IMR-90 (cell line): ENCODE data around the gene ABITRAM. TPM values are rescaled to one million over a fixed set of nuclear protein-coding genes. Genes with fewer than 3 reads are reported as not detected.

Experiments used
- ATAC-seq: fragments of 200-7000 bp; cut with Tn5 transposase; 2 replicates; pipeline ENCODE4 v1.9.1; 2020; ENCODE audit warnings: low read depth, mild to moderate bottlenecking, moderate library complexity
- BruUV-seq: library from RNA; stranded (reverse); fragments of 400-500 nt; replicated peaks from 2 replicates; lab custom pipeline; 2021; lab: Mats Ljungman, UMichigan
- CTCF ChIA-PET: fragments of 300-600 bp; formaldehyde crosslinking; extraction: SDS; loops from one replicate; lab custom pipeline; 2021; ENCODE audit warnings: antibody characterized with exemption; lab: Yijun Ruan, JAX
- POLR2A ChIA-PET: fragments of 300-600 bp; sonication (Branson Sonifier 250); formaldehyde crosslinking; loops from one replicate; lab custom pipeline; 2022; ENCODE audit warnings: antibody characterized with exemption; ENCODE audit not compliant: unreplicated experiment; lab: Charles Lee
- DNase-seq: peaks from one replicate; pipeline ENCODE4 v3.0.0; 2013
- H2AFZ ChIP-seq: replicated peaks from 2 replicates; pipeline ENCODE3; 2013; ENCODE audit warnings: low read length, mild to moderate bottlenecking; ENCODE audit not compliant: poor library complexity
- H2AK5ac ChIP-seq: 2 replicates; pipeline ENCODE4 v1.6.1; 2013; ENCODE audit warnings: low read depth, low read length, inconsistent platforms
- H2AK9ac ChIP-seq: replicated peaks from 2 replicates; pipeline ENCODE3; 2013; ENCODE audit warnings: mild to moderate bottlenecking, low read depth, low read length, moderate library complexity; ENCODE audit not compliant: poor library complexity
- H2BK120ac ChIP-seq: 2 replicates; pipeline ENCODE4 v1.6.1; 2013; ENCODE audit warnings: low read depth, low read length, inconsistent platforms
- H2BK15ac ChIP-seq: 3 replicates; pipeline ENCODE4 v1.6.1; 2013; ENCODE audit warnings: low read depth, low read length, inconsistent platforms
- H2BK20ac ChIP-seq: 2 replicates; pipeline ENCODE4 v1.6.1; 2013; ENCODE audit warnings: low read depth, mild to moderate bottlenecking, inconsistent platforms, low read length, moderate library complexity
- H2BK5ac ChIP-seq: 2 replicates; pipeline ENCODE4 v1.6.1; 2013; ENCODE audit warnings: mild to moderate bottlenecking, low read depth, low read length, inconsistent platforms; ENCODE audit not compliant: poor library complexity, severe bottlenecking
- H3K14ac ChIP-seq: replicated peaks from 2 replicates; pipeline ENCODE4 v1.6.1; 2013; ENCODE audit warnings: low read depth, low read length, inconsistent platforms
- H3K18ac ChIP-seq: 2 replicates; pipeline ENCODE4 v1.6.1; 2013; ENCODE audit warnings: low read depth, low read length, control low read depth
- H3K23ac ChIP-seq: 2 replicates; pipeline ENCODE4 v1.6.1; 2013; ENCODE audit warnings: low read depth, low read length, inconsistent platforms
- H3K27ac ChIP-seq: 2 replicates; pipeline ENCODE4 v1.5.1; 2013; ENCODE audit warnings: mild to moderate bottlenecking, control low read depth, low read length; ENCODE audit not compliant: insufficient read depth
- H3K27me3 ChIP-seq: 2 replicates; pipeline ENCODE4 v1.6.1; 2013; ENCODE audit warnings: low read length; ENCODE audit not compliant: control insufficient read depth, insufficient read depth
- H3K36me3 ChIP-seq: 2 replicates; pipeline ENCODE4 v1.6.1; 2013; ENCODE audit warnings: low read length, mixed read lengths; ENCODE audit not compliant: control insufficient read depth, insufficient read depth
- H3K4ac ChIP-seq: 2 replicates; pipeline ENCODE4 v1.6.1; 2013; ENCODE audit warnings: low read depth, low read length, inconsistent platforms
- H3K4me1 ChIP-seq: 2 replicates; pipeline ENCODE4 v1.6.1; 2013; ENCODE audit warnings: low read length, mixed read lengths; ENCODE audit not compliant: control insufficient read depth, insufficient read depth
- H3K4me2 ChIP-seq: 2 replicates; pipeline ENCODE4 v1.6.1; 2013; ENCODE audit warnings: low read depth, mild to moderate bottlenecking, control low read depth, low read length, moderate library complexity
- H3K4me3 ChIP-seq: 2 replicates; pipeline ENCODE4 v1.5.1; 2013; ENCODE audit warnings: low read depth, mild to moderate bottlenecking, control low read depth, low read length, moderate library complexity; ENCODE audit not compliant: insufficient read depth
- H3K56ac ChIP-seq: 2 replicates; pipeline ENCODE4 v1.6.1; 2013; ENCODE audit warnings: low read length, inconsistent platforms; ENCODE audit not compliant: insufficient read depth; ENCODE audit errors: extremely low read depth
- H3K79me1 ChIP-seq, 2 experiments: 2 replicates each; pipeline ENCODE4 v1.6.1; 2013; ENCODE audit warnings: low read length in 2 of 2, inconsistent platforms in 1 of 2, low read depth in 1 of 2
- H3K9ac ChIP-seq: 2 replicates; pipeline ENCODE4 v1.6.1; 2013; ENCODE audit warnings: low read depth, low read length, control low read depth
- H3K9me1 ChIP-seq: 2 replicates; pipeline ENCODE4 v1.6.1; 2013; ENCODE audit warnings: low read length, inconsistent platforms; ENCODE audit not compliant: insufficient read depth
- H3K9me3 ChIP-seq: 2 replicates; pipeline ENCODE4 v1.6.1; 2013; ENCODE audit warnings: low read length; ENCODE audit not compliant: control insufficient read depth, insufficient read depth
- H4K20me1 ChIP-seq: 2 replicates; pipeline ENCODE4 v1.6.1; 2013; ENCODE audit warnings: low read length, inconsistent platforms; ENCODE audit not compliant: insufficient read depth
- H4K5ac ChIP-seq: 2 replicates; pipeline ENCODE4 v1.6.1; 2013; ENCODE audit warnings: mild to moderate bottlenecking, low read depth, low read length, control low read depth
- H4K8ac ChIP-seq, 2 experiments: 2 replicates each; pipeline ENCODE4 v1.6.1; 2013; ENCODE audit warnings: low read depth in 2 of 2, low read length in 2 of 2, control low read depth in 1 of 2, inconsistent platforms in 1 of 2
- H4K91ac ChIP-seq: 2 replicates; pipeline ENCODE4 v1.6.1; 2013; ENCODE audit warnings: low read depth, low read length, inconsistent platforms; ENCODE audit not compliant: insufficient read depth
- BHLHE40 ChIP-seq: fragments of 150-350 bp; IDR thresholded peaks from 2 replicates; pipeline ENCODE4 v1.6.1; 2016; ENCODE audit warnings: mild to moderate bottlenecking, low read depth, low read length
- CEBPB ChIP-seq: IDR thresholded peaks from 2 replicates; pipeline ENCODE4 v1.6.1; 2012; ENCODE audit warnings: low read depth, low read length, improper control_type of control experiment
- CHD1 ChIP-seq: IDR thresholded peaks from 2 replicates; pipeline ENCODE4 v1.6.1; 2012; ENCODE audit warnings: low read depth, low read length, improper control_type of control experiment
- FOS ChIP-seq: fragments of 150-350 bp; IDR thresholded peaks from 2 replicates; pipeline ENCODE4 v1.6.1; 2016; ENCODE audit warnings: low read depth, low read length
- MAFK ChIP-seq: IDR thresholded peaks from 2 replicates; pipeline ENCODE4 v1.6.1; 2012; ENCODE audit warnings: low read depth, low read length, improper control_type of control experiment
- MAZ ChIP-seq: IDR thresholded peaks from 2 replicates; pipeline ENCODE4 v1.6.1; 2012; ENCODE audit warnings: low read depth, mild to moderate bottlenecking, low read length, improper control_type of control experiment, moderate library complexity, borderline replicate concordance
- MXI1 ChIP-seq: IDR thresholded peaks from 2 replicates; pipeline ENCODE4 v1.6.1; 2012; ENCODE audit warnings: low read depth, mild to moderate bottlenecking, low read length, moderate library complexity, borderline replicate concordance
- NFE2L2 ChIP-seq: fragments of 150-350 bp; IDR thresholded peaks from 2 replicates; pipeline ENCODE4 v1.6.1; 2016; ENCODE audit warnings: low read depth, mild to moderate bottlenecking, low read length
- POLR2A ChIP-seq: IDR thresholded peaks from 2 replicates; pipeline ENCODE4 v1.6.1; 2012; ENCODE audit warnings: mild to moderate bottlenecking, low read depth, low read length
- RAD21 ChIP-seq: IDR thresholded peaks from 2 replicates; pipeline ENCODE4 v1.6.1; 2012; ENCODE audit warnings: low read length, improper control_type of control experiment
- RCOR1 ChIP-seq: IDR thresholded peaks from 2 replicates; pipeline ENCODE4 v1.6.1; 2012; ENCODE audit warnings: mild to moderate bottlenecking, low read length, improper control_type of control experiment; ENCODE audit not compliant: insufficient replicate concordance
- RFX5 ChIP-seq: IDR thresholded peaks from 2 replicates; pipeline ENCODE4 v1.8.0; 2012; ENCODE audit warnings: low read depth, mild to moderate bottlenecking, low read length, moderate library complexity
- SMC3 ChIP-seq: fragments of 150-350 bp; IDR thresholded peaks from 2 replicates; pipeline ENCODE4 v1.6.1; 2016; ENCODE audit warnings: low read depth, mild to moderate bottlenecking, antibody characterized with exemption, low read length, moderate library complexity
- USF2 ChIP-seq: fragments of 150-350 bp; IDR thresholded peaks from 2 replicates; pipeline ENCODE4 v1.6.1; 2017; ENCODE audit warnings: mild to moderate bottlenecking, antibody characterized with exemption, low read length, low read depth
- WGBS, 2 experiments: methylation state at CpG; one replicate each; pipeline versions ENCODE4 v1.1.5 to v1.1.7; 2013; ENCODE audit warnings: missing lambda C conversion rate in 2 of 2; ENCODE audit not compliant: insufficient read length in 1 of 2; ENCODE audit errors: extremely low coverage in 2 of 2; 5-methylcytosine and 5-hydroxymethylcytosine counted together
- dilution Hi-C: fragments of 300-500 bp; cut with HindIII; formaldehyde crosslinking; loops from one replicate; pipeline ENCODE4 v1.14.3; 2018; ENCODE audit warnings: low sequenced_read_pairs; ENCODE audit not compliant: unreplicated experiment
- in situ Hi-C: fragments of 300-500 bp; cut with MboI; formaldehyde crosslinking; loops from 3 replicates; pipeline ENCODE4 v1.14.3; 2019; ENCODE audit warnings: low sequenced_read_pairs, inconsistent platforms, mixed read lengths
- intact Hi-C: fragments of 100-400 bp; cut with micrococcal nuclease; formaldehyde crosslinking; loops from 2 replicates; pipeline ENCODE4 v1.10.0; 2022
- polyA plus RNA-seq, 3 experiments: library from polyadenylated mRNA; depleted of rRNA; stranded (reverse); fragments of >200 nt; gene quantifications; 2 replicates each; pipeline ENCODE4 v1.2.3, GENCODE V29; 2012; ENCODE audit warnings: low replicate concordance in 1 of 3
- total RNA-seq: library from RNA; depleted of rRNA; stranded (reverse); fragments of >200 nt; gene quantifications from 2 replicates; pipeline ENCODE4 v1.2.3, GENCODE V29; 2012
- TF ChIP-seq, protein P1 (sequence below): fragments of 150-350 bp; IDR thresholded peaks from 2 replicates; pipeline ENCODE4 v1.6.1; 2016; ENCODE audit warnings: low read depth, mild to moderate bottlenecking, low read length, moderate library complexity, borderline replicate concordance
- TF ChIP-seq, protein P2 (sequence below): conservative IDR thresholded peaks from 2 replicates; pipeline ENCODE4 v1.5.1; 2012; ENCODE audit warnings: mild to moderate bottlenecking, low read depth, low read length, improper control_type of control experiment

ABITRAM gene
- total and polyA plus RNA-seq, 2 of the 4 experiments (the other 2 are of a cell fraction) = 8.6 to 10.3 TPM

DNA sequence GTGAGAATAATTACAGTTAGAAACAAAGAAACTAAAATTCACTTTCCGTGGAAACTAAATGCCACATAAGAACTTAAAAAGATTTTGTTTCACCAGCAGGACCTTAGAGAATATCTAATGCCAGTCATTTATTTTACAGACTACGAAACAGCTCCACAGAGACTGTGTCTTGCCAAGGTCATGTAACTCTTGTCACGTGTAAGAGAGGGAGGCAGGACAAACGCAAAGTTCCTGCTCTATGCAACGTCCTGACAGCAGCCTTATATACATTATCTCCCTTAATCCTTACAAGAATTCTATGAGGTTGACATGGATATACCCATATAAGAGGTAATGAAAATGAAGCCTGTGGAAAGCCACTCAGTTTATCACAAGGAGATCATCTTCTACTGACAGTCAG is 39.7 kb downstream of the ABITRAM start:
- no TSS peak for BruUV-seq
- ATAC-seq = no peak

More for the DNA sequence above, 39.7 kb downstream of the ABITRAM start:
- no peak overlapping the region for H2BK20ac ChIP-seq
- peaks cover 8% of the 10 kb centered on the region for H3K36me3 ChIP-seq
- no peak overlapping the region for H3K23ac ChIP-seq
- H3K4me2 ChIP-seq = no peak overlapping the region
- dilution Hi-C loops (no loop called here), in situ Hi-C loops (no loop called here), intact Hi-C loops (no loop called here)
- no peak overlapping the region for H3K14ac ChIP-seq
- H2AFZ ChIP-seq = no peak overlapping the region
- H2BK15ac ChIP-seq = no peak overlapping the region
- H3K9me3 ChIP-seq = no peaks in the 10 kb centered on the region
- H4K8ac ChIP-seq = no peak overlapping the region
- no peak for DNase-seq
- no peak overlapping the region for H3K56ac ChIP-seq
- no peaks in the 10 kb centered on the region for H4K20me1 ChIP-seq
- H3K4me3 ChIP-seq = no peak overlapping the region
- no peak overlapping the region for H3K4ac ChIP-seq
- H3K9ac ChIP-seq = no peak overlapping the region
- no peaks in the 10 kb centered on the region for H3K4me1 ChIP-seq
- no CpG with 5 or more reads among the region's 5 CpGs for WGBS, 2 experiments
- no peak overlapping the region for H2BK5ac ChIP-seq
- no peak overlapping the region for H2AK5ac ChIP-seq
- CTCF ChIA-PET = no interaction called here
- no peak for TF ChIP-seq FOS
- TF ChIP-seq USF2 = no peak
- TF ChIP-seq RAD21 = no peak
- no peak for TF ChIP-seq SMC3
- no peak for TF ChIP-seq MXI1
- TF ChIP-seq, protein P1, sequence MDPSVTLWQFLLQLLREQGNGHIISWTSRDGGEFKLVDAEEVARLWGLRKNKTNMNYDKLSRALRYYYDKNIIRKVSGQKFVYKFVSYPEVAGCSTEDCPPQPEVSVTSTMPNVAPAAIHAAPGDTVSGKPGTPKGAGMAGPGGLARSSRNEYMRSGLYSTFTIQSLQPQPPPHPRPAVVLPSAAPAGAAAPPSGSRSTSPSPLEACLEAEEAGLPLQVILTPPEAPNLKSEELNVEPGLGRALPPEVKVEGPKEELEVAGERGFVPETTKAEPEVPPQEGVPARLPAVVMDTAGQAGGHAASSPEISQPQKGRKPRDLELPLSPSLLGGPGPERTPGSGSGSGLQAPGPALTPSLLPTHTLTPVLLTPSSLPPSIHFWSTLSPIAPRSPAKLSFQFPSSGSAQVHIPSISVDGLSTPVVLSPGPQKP = no peak
- TF ChIP-seq, protein P2, sequence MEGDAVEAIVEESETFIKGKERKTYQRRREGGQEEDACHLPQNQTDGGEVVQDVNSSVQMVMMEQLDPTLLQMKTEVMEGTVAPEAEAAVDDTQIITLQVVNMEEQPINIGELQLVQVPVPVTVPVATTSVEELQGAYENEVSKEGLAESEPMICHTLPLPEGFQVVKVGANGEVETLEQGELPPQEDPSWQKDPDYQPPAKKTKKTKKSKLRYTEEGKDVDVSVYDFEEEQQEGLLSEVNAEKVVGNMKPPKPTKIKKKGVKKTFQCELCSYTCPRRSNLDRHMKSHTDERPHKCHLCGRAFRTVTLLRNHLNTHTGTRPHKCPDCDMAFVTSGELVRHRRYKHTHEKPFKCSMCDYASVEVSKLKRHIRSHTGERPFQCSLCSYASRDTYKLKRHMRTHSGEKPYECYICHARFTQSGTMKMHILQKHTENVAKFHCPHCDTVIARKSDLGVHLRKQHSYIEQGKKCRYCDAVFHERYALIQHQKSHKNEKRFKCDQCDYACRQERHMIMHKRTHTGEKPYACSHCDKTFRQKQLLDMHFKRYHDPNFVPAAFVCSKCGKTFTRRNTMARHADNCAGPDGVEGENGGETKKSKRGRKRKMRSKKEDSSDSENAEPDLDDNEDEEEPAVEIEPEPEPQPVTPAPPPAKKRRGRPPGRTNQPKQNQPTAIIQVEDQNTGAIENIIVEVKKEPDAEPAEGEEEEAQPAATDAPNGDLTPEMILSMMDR = no peak
- no peak for TF ChIP-seq POLR2A
- no peak for TF ChIP-seq RCOR1
- no peak for TF ChIP-seq MAFK
- TF ChIP-seq RFX5 = no peak
- TF ChIP-seq CEBPB = no peak
- TF ChIP-seq NFE2L2 = no peak
- TF ChIP-seq MAZ = no peak
- no peak for TF ChIP-seq CHD1
- no peak for TF ChIP-seq BHLHE40
- H3K18ac ChIP-seq = no peak overlapping the region
- H2BK120ac ChIP-seq = no peak overlapping the region
- no peaks in the 10 kb centered on the region for H3K9me1 ChIP-seq
- no peak overlapping the region for H4K5ac ChIP-seq
- H3K27me3 ChIP-seq = no peaks in the 10 kb centered on the region
- no peak overlapping the region for H2AK9ac ChIP-seq
- H3K27ac ChIP-seq = no peak overlapping the region
- peaks cover 5 to 7% of the 10 kb centered on the region in 2 experiments; a peak in 2 of 4 replicates for H3K79me1 ChIP-seq
- POLR2A ChIA-PET = no interaction called here
- H4K91ac ChIP-seq = no peak overlapping the region
